K562 (cell line): ENCODE measurements around the gene SH3RF1. TPM values are rescaled to one million over a fixed set of nuclear protein-coding genes. Genes with fewer than 3 reads are reported as not detected.

Experiments
- ATF7 ChIP-seq: fragments of 450-650 bp; IDR thresholded peaks from 2 replicates; pipeline ENCODE4 v1.7.1; 2014; ENCODE audit warnings: mild to moderate bottlenecking, moderate library complexity
- MGA ChIP-seq: fragments of 450-650 bp; IDR thresholded peaks from 2 replicates; pipeline ENCODE4 v1.6.1; 2016; ENCODE audit warnings: mild to moderate bottlenecking, moderate library complexity
- ZNF143 ChIP-seq: sonication (generic); formaldehyde crosslinking; IDR thresholded peaks from 2 replicates; pipeline ENCODE4 v1.9.0; 2022; ENCODE audit warnings: mild to moderate bottlenecking, missing genetic modification reagents
- ZNF184 ChIP-seq: sonication (generic); formaldehyde crosslinking; IDR thresholded peaks from 2 replicates; pipeline ENCODE4 v1.5.0; 2020; ENCODE audit warnings: missing genetic modification reagents
- polyA plus RNA-seq, 8 experiments: library from polyadenylated mRNA; depleted of rRNA in 4 of 8; stranded (reverse) in 5 of 8; unstranded in 3 of 8; fragments of >200 nt; fragmentation: Nextera tagmentation in 2 of 8; fragmentation: Illumina TruSeq in 1 of 8; extraction: Ambion mirVana in 2 of 8; extraction: Trizol in 1 of 8; gene quantifications; 2 replicates each; pipeline versions ENCODE4 v1.2.1 to v1.2.3, GENCODE V29; 2011 to 2014; ENCODE audit warnings: inconsistent platforms in 1 of 8, missing spikeins in 1 of 8
- total RNA-seq, 7 experiments: library from RNA; depleted of rRNA in 6 of 7; stranded (reverse); fragments of >200 nt in 6 of 7; fragmentation: Illumina TruSeq in 2 of 7; extraction: Trizol in 2 of 7; gene quantifications; 2 replicates each; pipeline versions ENCODE4 v1.2.1 to v1.2.3, GENCODE V29; 2011 to 2021; ENCODE audit warnings: low replicate concordance in 1 of 7
- TF ChIP-seq, protein P1 (sequence below), 3 experiments: IDR thresholded peaks in 2 of 3; conservative IDR thresholded peaks in 1 of 3; 2 replicates each; pipeline ENCODE4 v1.5.1; 2011 to 2012; ENCODE audit warnings: low read length in 3 of 3, mild to moderate bottlenecking in 3 of 3, control low read depth in 2 of 3, improper control_type of control experiment in 1 of 3, inconsistent platforms in 1 of 3, low read depth in 1 of 3, mixed read lengths in 1 of 3, moderate library complexity in 1 of 3; ENCODE audit not compliant: insufficient read depth in 2 of 3

The SH3RF1 gene
- total and polyA plus RNA-seq, 9 of the 15 experiments (the other 6 are each of a cell fraction or from before 2014, with no cell fraction given): 0.04 to 0.16 (median 0.11) TPM; not detected in 6

DNA sequence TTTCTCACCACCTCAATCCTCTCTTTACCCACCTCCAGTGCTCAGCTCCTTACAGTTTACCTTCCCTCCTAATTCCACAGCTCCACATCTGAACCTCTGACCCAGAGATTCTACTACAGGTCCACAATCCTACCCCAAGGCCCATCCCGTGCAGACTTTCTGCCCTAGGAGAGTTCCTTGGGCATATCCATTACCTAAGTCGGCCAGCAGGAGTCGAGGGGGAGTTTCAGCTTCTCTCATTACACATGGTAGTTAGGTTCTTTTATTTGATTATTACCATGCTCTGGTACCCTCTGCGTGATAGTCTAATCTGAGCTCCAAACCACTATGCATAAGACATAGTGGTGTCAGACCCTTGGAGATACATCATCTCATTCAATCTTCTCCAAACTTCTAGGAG, 117.9 kb downstream of the SH3RF1 start (continued):
- no peak for TF ChIP-seq MGA
- no peak for TF ChIP-seq ATF7
- TF ChIP-seq, protein P1, sequence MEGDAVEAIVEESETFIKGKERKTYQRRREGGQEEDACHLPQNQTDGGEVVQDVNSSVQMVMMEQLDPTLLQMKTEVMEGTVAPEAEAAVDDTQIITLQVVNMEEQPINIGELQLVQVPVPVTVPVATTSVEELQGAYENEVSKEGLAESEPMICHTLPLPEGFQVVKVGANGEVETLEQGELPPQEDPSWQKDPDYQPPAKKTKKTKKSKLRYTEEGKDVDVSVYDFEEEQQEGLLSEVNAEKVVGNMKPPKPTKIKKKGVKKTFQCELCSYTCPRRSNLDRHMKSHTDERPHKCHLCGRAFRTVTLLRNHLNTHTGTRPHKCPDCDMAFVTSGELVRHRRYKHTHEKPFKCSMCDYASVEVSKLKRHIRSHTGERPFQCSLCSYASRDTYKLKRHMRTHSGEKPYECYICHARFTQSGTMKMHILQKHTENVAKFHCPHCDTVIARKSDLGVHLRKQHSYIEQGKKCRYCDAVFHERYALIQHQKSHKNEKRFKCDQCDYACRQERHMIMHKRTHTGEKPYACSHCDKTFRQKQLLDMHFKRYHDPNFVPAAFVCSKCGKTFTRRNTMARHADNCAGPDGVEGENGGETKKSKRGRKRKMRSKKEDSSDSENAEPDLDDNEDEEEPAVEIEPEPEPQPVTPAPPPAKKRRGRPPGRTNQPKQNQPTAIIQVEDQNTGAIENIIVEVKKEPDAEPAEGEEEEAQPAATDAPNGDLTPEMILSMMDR (IDR thresholded peaks at IDR 0.05 in 2 of 3, conservative IDR thresholded peaks at IDR 0.05 in 1 of 3; ENCODE audit: insufficient read depth in 2 of 3, low read depth in 1 of 3, low read length in 3 of 3): peak; percentile 13 to 29 (median 27); a peak in 2 of 6 replicates
- TF ChIP-seq ZNF143 (CRISPR knock-in tag): no peak
- no peak for TF ChIP-seq ZNF184 (CRISPR knock-in tag)
